Measurements from ENCODE around the gene SEMA3A.

GRCh38 chr7:84049071-84049836 lies 145.3 kb downstream of the SEMA3A start:
- TF ChIP-seq CTCF (IDR thresholded peaks at IDR 0.05; ENCODE audit: insufficient read depth, low read length), result no peak
- no peak for TF ChIP-seq REST (IDR thresholded peaks at IDR 0.05; ENCODE audit: insufficient replicate concordance, low read depth)
